Panc1 (cell line): Measurements from ENCODE around the gene FGD4. TPM values are rescaled to one million over a fixed set of nuclear protein-coding genes. Genes with fewer than 3 reads are reported as not detected.

Experiments
- ATAC-seq: fragments of 200-7000 bp; cut with Tn5 transposase; 2 replicates; pipeline ENCODE4 v1.9.1; 2020; ENCODE audit warnings: mild to moderate bottlenecking, moderate library complexity
- BruUV-seq: library from RNA; stranded (reverse); fragments of 400-500 nt; replicated peaks from 2 replicates; lab custom pipeline; 2021; lab: Mats Ljungman, UMichigan
- CTCF ChIA-PET: fragments of 300-600 bp; sonication (Branson Sonifier 250); formaldehyde crosslinking; loops from one replicate; lab custom pipeline; 2022; ENCODE audit warnings: antibody characterized with exemption; lab: Charles Lee
- POLR2A ChIA-PET: fragments of 300-600 bp; sonication (Branson Sonifier 250); formaldehyde crosslinking; loops from one replicate; lab custom pipeline; 2022; ENCODE audit warnings: antibody characterized with exemption; lab: Charles Lee
- DNase-seq: peaks from one replicate; pipeline ENCODE4 v3.0.0-alpha.2; 2010; ENCODE audit warnings: low read depth, low spot score
- H3K27ac ChIP-seq: 2 replicates; pipeline ENCODE4 v1.5.1; 2011; ENCODE audit warnings: mild to moderate bottlenecking, low read length, inconsistent platforms
- H3K27me3 ChIP-seq: fragments of 200-500 bp; sonication (Bioruptor generic); 2 replicates; pipeline ENCODE4 v1.6.0; 2014; ENCODE audit warnings: low read length, inconsistent platforms; ENCODE audit not compliant: control insufficient read depth, insufficient read depth
- H3K36me3 ChIP-seq: fragments of 200-500 bp; sonication (Bioruptor generic); 2 replicates; pipeline ENCODE4 v1.5.1; 2014; ENCODE audit warnings: inconsistent platforms, mild to moderate bottlenecking, low read length, moderate library complexity; ENCODE audit not compliant: control insufficient read depth, insufficient read depth
- H3K4me1 ChIP-seq: 2 replicates; pipeline ENCODE4 v1.5.1; 2011; ENCODE audit warnings: inconsistent platforms, mild to moderate bottlenecking, low read length, moderate library complexity; ENCODE audit not compliant: control insufficient read depth, insufficient read depth
- H3K4me3 ChIP-seq, 2 experiments: 2 replicates each; pipeline ENCODE4 v1.5.1; 2011 to 2012; ENCODE audit warnings: low read depth in 2 of 2, low read length in 2 of 2, mild to moderate bottlenecking in 2 of 2, inconsistent platforms in 1 of 2, moderate library complexity in 1 of 2
- H3K9me3 ChIP-seq: fragments of 200-500 bp; sonication (Bioruptor generic); 2 replicates; pipeline ENCODE4 v1.5.1; 2014; ENCODE audit warnings: low read depth, mild to moderate bottlenecking, inconsistent platforms, low read length, moderate library complexity; ENCODE audit not compliant: control insufficient read depth, insufficient read depth
- CTCF ChIP-seq: fragments of 450-650 bp; IDR thresholded peaks from 2 replicates; pipeline ENCODE4 v1.5.1; 2017; ENCODE audit warnings: mild to moderate bottlenecking
- POLR2AphosphoS5 ChIP-seq: IDR thresholded peaks from 2 replicates; pipeline ENCODE4 v1.6.1; 2012; ENCODE audit warnings: mild to moderate bottlenecking, low read depth, low read length, moderate library complexity
- REST ChIP-seq, 2 experiments: IDR thresholded peaks; 2 replicates each; pipeline ENCODE4 v1.6.1; 2011 to 2012; ENCODE audit warnings: low read depth in 2 of 2, control low read depth in 1 of 2, low read length in 1 of 2, mild to moderate bottlenecking in 1 of 2, moderate library complexity in 1 of 2; ENCODE audit not compliant: insufficient read depth in 1 of 2
- SIN3A ChIP-seq: IDR thresholded peaks from 2 replicates; pipeline ENCODE4 v1.6.1; 2012; ENCODE audit warnings: low read depth, mild to moderate bottlenecking, low read length, moderate library complexity, borderline replicate concordance; ENCODE audit not compliant: insufficient read depth
- TCF7L2 ChIP-seq: IDR thresholded peaks from 2 replicates; pipeline ENCODE4 v1.6.1; 2011; ENCODE audit warnings: mild to moderate bottlenecking, low read depth, low read length, inconsistent platforms
- in situ Hi-C: cut with HindIII; loops from 2 replicates; pipeline ENCODE4 v1.10.0; 2016; ENCODE audit warnings: low sequenced_read_pairs, low pct_unique_long_range_greater_than_20kb
- intact Hi-C: fragments of 100-400 bp; cut with micrococcal nuclease; formaldehyde crosslinking; loops from one replicate; pipeline ENCODE4 v1.10.0; 2022; ENCODE audit not compliant: unreplicated experiment
- total RNA-seq: library from RNA; stranded (reverse); gene quantifications from one replicate; pipeline ENCODE4 v1.2.1, GENCODE V29; 2021; ENCODE audit not compliant: unreplicated experiment

The FGD4 gene
- total RNA-seq, 1 experiment from 2014 or later = 5.0 TPM

GRCh38 chr12:32483993-32484392 is 84.6 kb downstream of the FGD4 start:
- intact Hi-C loops = no loop called here
- no peaks in the 10 kb centered on the region for H3K4me1 ChIP-seq
- H3K36me3 ChIP-seq = no peaks in the 10 kb centered on the region
- ATAC-seq (no peak), DNase-seq (no peak)
- H3K27me3 ChIP-seq = no peaks in the 10 kb centered on the region
- BruUV-seq = no TSS peak
- H3K9me3 ChIP-seq = no peaks in the 10 kb centered on the region
- no peak overlapping the region for H3K27ac ChIP-seq
- POLR2A ChIA-PET = no interaction called here
- CTCF ChIA-PET = no interaction called here
- TF ChIP-seq CTCF (no peak), SIN3A (no peak), POLR2AphosphoS5 (no peak), TCF7L2 (no peak), REST (IDR thresholded peaks at IDR 0.05; ENCODE audit: insufficient read depth in 1 of 2, low read depth in 2 of 2, low read length in 1 of 2) (no peak)
- no peak overlapping the region for H3K4me3 ChIP-seq
- in situ Hi-C loops = no loop called here

GRCh38 chr12:32486158-32486557 is 86.8 kb downstream of the FGD4 start:
- TF ChIP-seq POLR2AphosphoS5 (no peak), REST (IDR thresholded peaks at IDR 0.05; ENCODE audit: insufficient read depth in 1 of 2, low read depth in 2 of 2, low read length in 1 of 2) (no peak), SIN3A (no peak), TCF7L2 (no peak), CTCF (no peak)
- no TSS peak for BruUV-seq
- Histone ChIP-seq H3K27ac (no peak overlapping the region), H3K36me3 (no peaks in the 10 kb centered on the region), H3K27me3 (no peaks in the 10 kb centered on the region), H3K9me3 (no peaks in the 10 kb centered on the region), H3K4me1 (no peaks in the 10 kb centered on the region), H3K4me3 (no peak overlapping the region)
- POLR2A ChIA-PET = no interaction called here
- DNase-seq (no peak), ATAC-seq (no peak)
- CTCF ChIA-PET = no interaction called here
- in situ Hi-C loops (no loop called here), intact Hi-C loops (no loop called here)
